NCI-H69 (cell line): ENCODE measurements around the gene KLHL35.

Experiments
- DNase-seq: peaks from one replicate; lab custom pipeline; 2025; lab: John Stamatoyannopoulos, UW

Gene KLHL35

GRCh38 chr11:75469785-75470405 is 36.9 kb upstream of the KLHL35 start:
- DNase-seq, result peak; percentile 78

GRCh38 chr11:75468534-75469340 is 35.7 kb upstream of the KLHL35 start:
- DNase-seq, result peak; percentile 94

GRCh38 chr11:75467881-75468280 is 34.9 kb upstream of the KLHL35 start:
- no peak for DNase-seq

- DNase-seq, result peak; percentile 15
Observed at GRCh38 chr11:75467311-75467710, 34.3 kb upstream of the KLHL35 start.

GRCh38 chr11:75465701-75466531 is 32.9 kb upstream of the KLHL35 start:
- no peak for DNase-seq

- DNase-seq, result no peak
Observed at GRCh38 chr11:75463106-75463774, 30.2 kb upstream of the KLHL35 start.

GRCh38 chr11:75462117-75462653 is 29.2 kb upstream of the KLHL35 start:
- DNase-seq, result no peak

- DNase-seq, result no peak
Observed at GRCh38 chr11:75461151-75461550, 28.1 kb upstream of the KLHL35 start.

- DNase-seq, result no peak
Observed at GRCh38 chr11:75456596-75457183, 23.7 kb upstream of the KLHL35 start.

GRCh38 chr11:75454987-75455386 is 22.0 kb upstream of the KLHL35 start:
- DNase-seq, result peak; percentile 89

GRCh38 chr11:75453916-75454655 is 21.1 kb upstream of the KLHL35 start:
- peak; percentile 58 for DNase-seq

GRCh38 chr11:75450826-75451821 is 18.1 kb upstream of the KLHL35 start:
- DNase-seq, result peak; percentile 48

- DNase-seq, result no peak
Observed at GRCh38 chr11:75450236-75450635, 17.2 kb upstream of the KLHL35 start.

- no peak for DNase-seq
Observed at GRCh38 chr11:75449776-75450175, 16.8 kb upstream of the KLHL35 start.

GRCh38 chr11:75449271-75449670 is 16.3 kb upstream of the KLHL35 start:
- no peak for DNase-seq

- DNase-seq, result no peak
Observed at GRCh38 chr11:75447415-75447814, 14.4 kb upstream of the KLHL35 start.

GRCh38 chr11:75445315-75445953 is 12.4 kb upstream of the KLHL35 start:
- DNase-seq, result peak; percentile 69

- no peak for DNase-seq
Observed at GRCh38 chr11:75443043-75443442, 10.0 kb upstream of the KLHL35 start.
